Skin of body (tissue), 2 donors: ENCODE data around the gene PDE2A. TPM values are rescaled to one million over a fixed set of nuclear protein-coding genes. Genes with fewer than 3 reads are reported as not detected.
A peak's percentile ranks its signal among the peaks of the same experiment; 100 is the strongest.

Experiments
- DNase-seq: peaks from one replicate; lab custom pipeline; 2025; lab: John Stamatoyannopoulos, UW
- total RNA-seq: library from RNA; depleted of rRNA; stranded (reverse); fragments of >200 nt; gene quantifications from one replicate; pipeline ENCODE4 v1.2.3, GENCODE V29; 2014

Gene PDE2A
- total RNA-seq: 12.3 TPM

DNA sequence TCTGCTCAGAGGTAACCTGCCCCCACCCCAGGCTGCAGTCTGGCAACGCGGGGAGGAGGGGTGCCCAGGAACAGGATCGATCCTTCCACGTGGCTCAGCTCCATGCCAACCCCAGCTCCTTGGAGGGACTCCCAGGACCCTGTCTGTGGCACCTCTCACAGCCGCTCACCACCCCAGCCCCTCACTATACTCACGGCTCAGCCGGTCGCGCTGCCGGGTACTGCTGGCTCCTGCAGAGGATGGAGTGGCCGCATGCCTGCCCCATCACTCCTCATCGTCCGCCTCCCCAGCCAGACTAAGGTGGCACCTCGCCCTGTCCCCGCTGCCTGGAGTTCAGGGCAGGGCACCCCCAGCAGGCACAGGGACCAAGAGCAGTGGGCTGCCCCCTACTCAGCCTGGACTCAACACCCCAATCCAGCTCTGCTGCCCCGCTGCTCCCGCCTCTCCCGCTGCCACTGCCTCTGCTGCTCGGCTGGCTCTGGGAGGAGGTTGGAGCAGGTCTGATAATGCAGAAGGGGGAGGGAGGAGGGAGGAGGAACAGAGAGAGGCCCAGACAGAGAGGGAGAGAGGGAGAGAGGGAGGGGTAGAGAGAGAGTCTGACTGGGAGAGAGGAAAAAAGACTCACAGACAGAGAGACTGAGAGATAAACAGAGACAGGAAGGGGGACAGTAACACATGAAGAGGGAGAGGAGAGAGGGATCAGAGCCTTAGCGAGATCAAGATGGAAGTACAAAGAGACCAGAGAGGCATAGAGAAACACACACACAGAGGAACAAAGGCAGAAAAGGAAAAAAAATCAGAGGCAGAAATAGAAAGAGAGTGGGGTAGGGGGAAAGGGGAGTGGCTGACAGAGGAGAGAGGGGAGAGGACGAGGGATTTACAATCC lies at the start of gene PDE2A:
Gene PDE2A (minus strand): TSS at position 480 of the 886 bp plus-strand sequence. CDS start 215 bp downstream, at position 265.
- no peak for DNase-seq

DNA sequence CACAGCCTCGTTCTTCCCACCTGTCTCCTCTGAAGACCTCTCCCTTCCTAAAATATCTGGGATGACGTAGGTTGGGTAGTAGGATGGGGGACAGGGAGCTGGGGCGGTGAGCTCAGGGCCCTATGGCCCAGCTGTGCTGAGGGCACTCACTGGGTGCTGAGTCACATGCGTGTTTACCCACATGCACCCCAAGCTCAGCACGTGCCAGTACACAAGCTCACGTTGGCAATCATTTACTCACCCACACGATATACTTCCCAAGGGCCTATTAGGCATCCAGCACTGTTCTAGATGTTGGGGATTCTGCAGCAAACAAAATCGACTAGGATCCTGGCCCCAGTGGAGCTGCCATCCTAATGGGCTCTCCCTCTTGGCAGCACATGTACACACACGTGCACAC lies 49.3 kb upstream of the PDE2A start:
- DNase-seq: no peak

DNA sequence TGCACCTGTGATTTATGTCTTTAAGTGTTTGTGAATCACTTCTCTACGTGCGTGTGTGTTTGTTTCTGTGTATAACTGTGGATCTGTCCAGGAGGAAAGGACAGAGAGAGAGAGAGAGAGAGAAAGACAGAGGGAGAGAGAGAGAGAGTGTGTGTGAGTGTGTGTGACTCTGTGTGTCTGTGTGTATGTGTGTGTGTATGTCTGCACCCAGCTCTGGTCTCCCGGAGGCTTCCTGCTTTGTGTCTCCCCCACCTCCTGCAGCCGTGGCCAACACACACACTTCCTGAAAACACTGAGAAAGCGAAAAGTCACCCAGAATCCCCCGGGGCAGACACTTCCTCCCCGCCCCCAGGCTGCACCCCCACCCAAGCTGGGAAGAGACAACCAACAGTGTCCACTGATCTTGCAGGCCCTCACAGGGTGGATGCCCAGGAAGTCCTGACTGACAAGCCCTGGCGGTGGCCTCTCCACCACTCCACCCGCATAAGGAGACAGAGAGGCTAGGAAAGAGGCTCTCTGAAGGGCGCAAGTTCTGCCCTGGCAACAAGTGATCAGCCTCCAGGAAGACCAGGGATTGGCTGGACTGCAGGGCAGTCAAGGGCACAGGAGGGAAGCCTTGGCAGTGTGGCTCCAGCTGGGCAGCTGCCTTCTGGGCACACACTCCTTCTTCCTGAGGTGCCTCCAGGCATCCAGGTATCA lies 48.0 kb upstream of the PDE2A start:
- DNase-seq: peak; percentile 90

DNA sequence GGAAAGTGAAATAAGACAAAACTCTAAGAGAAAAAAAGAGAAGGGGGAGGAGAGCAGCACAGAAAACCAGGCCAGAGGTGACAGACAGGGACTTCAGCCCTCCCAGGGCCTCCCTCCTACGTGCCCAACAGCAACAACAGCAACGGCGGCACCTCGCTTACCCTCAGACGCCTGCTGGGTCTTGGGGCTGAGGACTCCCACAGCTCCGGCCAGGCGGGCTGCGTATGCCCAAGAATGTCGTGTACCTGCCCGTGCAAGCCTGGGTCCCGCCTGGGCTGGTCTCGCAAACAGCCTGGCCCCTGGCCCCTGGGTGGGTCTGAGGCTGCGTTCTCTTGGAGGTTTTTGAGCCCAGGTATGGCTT lies 47.4 kb upstream of the PDE2A start:
- no peak for DNase-seq

DNA sequence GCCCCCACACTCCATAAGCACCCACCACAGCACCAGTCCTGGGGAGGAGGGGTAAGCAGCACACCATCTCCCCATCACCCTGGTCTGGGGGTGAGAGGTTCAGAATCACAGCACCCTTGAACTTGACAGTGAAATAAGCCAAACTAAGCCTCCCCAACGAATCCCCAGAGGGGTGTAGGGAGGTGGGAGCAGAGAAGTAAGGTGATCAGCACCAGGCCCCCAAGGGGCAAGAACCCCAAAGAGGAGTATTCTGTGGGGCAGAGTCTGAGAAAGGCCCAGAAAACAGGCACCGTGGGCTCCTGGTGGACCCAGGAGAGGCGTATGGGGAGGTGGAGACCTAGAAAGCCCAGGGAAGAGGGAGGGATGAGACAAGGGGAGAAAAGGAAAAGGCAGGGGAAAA lies 47.1 kb upstream of the PDE2A start:
- DNase-seq: no peak

DNA sequence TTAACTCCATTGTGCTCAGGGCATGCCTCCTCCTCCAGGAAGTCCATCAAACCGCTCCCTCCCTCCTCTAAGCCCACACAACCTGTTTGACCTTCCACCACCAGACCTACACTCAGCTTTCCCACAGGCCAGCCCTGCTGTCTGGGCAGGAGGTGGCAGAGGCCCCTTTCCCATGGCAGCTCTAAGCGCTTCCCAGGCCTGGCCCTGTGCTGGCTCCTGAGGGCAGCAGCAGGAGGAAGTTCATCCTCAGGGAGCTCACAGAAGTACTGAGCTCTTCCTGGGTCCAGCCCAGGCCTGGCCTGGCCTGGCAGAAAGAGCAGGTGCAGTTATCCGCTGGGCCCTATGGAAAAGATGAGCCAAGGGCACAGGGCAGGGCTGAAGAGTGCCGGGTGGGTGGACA lies 46.6 kb upstream of the PDE2A start:
- DNase-seq: no peak

DNA sequence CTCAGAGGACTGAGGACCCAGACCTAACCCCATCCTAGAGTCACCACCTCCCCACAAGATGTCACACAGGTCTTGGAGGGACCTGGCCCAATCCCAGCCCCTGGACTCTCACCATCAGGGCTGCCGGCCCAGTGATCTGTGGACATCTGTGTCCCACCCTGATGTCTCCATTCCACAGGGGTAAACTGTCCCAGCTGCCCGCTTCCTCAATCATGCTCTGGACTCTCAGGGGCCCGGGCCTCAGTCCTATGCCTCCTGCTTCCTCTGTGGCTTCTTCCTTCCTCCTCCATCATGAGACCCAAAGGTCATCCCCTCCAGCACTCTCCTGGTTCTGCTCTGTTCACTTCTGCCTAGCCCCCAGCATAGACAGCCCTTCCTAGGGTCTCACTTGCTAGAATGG lies 45.8 kb upstream of the PDE2A start:
- no peak for DNase-seq

DNA sequence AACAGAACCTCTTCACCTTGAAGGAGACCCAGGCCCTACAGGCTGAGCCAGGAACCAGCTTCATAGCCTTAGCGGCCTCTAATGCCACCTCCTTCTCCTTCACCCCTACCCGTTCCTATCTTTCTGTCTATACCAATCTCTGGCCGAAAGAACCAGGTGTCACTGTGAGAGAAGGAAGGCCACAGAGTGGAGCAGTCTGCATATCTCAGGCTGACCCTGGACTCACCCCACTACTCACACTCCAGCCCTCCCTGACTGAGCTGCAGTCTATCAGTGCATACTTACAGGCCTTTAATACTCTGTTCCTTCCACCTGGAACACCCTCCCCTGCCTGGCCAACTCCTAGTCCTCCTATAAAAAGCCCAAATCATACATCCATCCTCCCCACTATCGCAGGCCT lies 45.3 kb upstream of the PDE2A start:
- no peak for DNase-seq

DNA sequence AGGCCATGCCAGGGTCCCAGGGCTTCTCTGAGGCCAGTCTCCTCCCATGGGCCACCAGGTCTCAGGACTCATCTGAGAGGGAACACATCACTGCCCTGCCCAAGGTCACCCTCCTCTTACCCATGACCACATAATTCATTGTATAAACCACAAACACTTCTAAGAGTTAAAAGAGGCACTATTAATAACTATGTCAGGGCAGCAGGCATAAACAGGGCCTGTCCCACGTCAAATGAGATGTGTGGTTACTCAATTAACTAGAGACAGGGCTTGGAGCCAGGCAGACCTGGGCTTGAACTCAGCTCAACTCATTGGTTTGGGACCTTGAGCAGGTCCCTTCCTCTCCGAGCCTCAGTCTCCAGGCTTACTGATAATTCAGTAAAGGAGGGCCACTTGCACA lies 44.9 kb upstream of the PDE2A start:
- DNase-seq: no peak

DNA sequence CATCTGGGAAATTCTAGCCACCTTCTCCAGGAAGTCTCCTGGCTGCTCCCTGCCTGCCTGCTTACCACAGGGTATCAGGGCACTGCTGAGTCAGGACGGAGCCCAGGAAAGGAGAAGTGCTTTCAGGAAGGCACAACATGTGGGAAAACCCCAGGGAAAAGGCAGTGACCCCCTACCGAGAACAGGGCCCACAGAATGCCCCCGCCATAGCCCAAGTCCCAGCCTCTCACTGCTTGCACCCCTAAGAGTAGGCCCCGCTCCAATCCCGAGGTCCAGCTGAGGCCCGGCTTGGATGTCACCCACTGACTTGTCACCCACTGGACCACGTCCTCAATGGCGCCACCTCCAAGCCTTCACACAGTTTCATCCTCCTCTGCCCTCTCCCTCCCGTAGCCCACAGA lies 43.9 kb upstream of the PDE2A start:
- no peak for DNase-seq

DNA sequence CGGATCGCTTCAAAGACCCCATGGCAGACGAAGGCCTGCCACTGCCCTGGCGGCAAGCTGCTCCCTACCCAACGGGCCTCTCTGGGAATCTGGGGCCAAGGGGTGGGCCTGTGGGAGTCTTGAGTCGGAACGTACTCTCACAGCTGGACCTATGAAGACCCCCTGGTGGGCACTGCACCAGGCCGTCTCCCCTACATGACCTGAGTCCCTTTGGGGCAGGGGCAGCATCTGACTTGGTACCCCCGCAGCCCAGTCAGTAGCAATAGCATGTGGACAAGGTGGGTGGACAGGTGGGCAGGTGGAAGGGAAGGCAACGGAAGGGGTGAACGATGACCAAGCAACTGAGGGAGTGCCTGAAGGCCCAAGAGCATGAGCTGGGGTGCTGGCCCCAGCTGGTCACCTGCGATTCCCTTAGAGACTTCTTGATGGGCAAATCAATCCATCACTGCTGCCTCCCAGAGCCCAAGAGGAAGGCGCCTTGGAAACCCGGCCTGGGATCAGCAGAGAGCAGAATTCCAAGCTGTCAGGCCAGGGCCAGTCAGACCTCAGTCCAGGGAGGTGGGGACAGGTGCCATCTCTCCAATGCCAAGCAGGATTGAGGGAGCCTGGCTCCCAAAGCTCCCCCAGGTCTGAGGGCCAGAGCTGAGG lies 42.7 kb upstream of the PDE2A start:
- DNase-seq: no peak

DNA sequence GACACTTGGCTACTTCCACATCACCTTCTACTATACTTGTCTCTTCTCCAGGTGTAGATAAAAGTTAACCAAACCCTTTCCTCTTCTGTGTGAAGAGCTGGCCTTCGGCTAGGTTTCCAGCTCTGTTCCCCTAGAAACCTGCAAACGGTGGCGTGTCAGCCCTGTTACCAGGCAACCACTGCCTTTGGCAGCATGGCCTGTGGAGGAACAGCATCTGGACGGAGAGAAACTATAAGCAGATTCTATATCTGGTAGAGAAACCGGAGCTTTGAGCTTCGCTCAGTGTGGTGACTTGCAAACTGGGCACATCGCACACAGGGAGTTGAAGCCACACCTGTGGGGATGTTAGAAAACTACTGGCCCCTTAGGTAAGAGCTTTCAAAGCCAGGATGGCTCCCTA lies 42.1 kb upstream of the PDE2A start:
- no peak for DNase-seq

DNA sequence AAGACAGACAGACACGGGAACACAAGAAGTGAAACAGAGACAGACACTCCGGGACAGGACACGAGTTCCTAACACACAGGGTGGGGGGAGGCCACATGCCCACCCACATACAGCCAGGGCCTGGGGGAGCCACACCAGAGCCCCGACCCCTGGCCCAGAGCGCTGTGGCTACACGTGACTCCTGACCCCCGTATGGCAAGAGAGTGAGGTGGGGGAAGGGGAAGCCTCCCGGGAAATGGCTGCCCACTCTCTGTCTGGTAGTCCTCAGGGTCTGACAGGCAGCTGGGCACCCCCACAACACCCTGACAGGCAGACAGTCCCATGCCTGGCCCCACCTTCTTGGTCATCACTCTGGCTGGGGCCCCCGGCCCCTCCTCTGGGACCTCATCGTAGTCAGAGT lies 38.6 kb upstream of the PDE2A start:
- DNase-seq: no peak

DNA sequence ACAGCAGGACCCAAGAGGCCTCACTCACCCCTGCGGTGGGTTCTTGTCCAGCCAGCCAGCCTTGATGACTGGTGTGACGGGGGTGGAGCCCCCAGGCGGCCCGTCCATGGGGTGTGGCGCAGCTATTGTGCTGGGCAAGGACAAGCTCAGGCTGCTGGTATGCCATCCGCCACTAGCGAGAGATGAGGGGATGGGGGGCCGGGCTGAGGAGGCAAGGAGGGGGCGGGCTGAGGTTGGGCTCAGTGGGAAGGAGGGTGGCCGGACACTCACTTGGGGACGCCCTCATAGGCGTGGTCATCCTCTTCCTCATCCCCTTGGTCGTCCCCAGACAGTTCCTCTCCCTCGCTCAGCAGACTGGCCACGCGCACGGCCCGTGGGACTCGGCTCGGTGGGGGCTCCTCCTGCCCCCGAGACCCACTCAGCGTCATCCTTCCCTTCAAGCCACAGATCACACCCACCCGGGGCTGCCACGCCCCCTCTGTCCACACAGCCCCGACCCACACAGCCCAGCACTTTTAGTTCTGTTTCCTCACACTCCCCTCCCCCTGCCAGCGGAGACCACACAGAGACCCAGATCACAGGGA lies 38.0 kb upstream of the PDE2A start:
- no peak for DNase-seq

DNA sequence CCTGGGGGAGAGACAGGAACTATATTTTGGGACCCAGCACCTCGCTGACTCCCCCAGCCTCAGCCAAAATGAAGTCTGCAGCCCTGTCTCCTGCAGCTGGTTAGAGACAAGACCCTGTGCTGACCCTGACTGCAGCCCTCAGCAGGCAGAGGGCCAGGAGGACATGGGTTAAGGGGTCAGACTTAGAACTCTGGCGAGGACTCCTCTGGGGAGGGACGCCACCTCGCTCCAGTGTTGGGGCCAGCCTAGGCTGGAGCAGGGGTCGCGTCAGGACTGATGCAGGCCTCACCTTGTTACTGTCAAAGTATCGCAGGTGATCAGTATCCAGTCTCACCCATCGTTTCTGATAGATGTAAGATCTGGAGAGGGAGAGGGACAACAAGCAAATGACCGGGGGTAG lies 36.9 kb upstream of the PDE2A start:
- DNase-seq: no peak

DNA sequence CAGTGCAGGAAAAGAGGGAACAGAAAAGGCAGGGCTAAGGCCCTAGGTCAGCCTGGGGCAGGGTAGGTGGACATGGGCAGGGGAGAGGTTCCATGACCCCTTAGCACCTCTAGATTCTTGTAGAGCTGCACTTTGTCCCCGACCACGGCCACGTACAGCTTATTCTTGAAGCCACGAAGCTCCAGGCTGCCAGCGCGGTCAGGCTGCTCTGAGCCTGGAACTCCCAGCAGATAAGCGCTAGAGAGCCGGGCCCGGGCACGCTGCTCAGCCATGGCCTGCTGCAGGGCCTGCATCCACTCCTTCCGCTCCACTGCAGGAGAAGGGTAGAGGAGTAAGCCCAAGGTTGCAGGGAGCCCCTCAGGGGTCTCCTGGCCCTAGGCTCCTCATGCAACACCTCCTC lies 36.1 kb upstream of the PDE2A start:
- DNase-seq: no peak

DNA sequence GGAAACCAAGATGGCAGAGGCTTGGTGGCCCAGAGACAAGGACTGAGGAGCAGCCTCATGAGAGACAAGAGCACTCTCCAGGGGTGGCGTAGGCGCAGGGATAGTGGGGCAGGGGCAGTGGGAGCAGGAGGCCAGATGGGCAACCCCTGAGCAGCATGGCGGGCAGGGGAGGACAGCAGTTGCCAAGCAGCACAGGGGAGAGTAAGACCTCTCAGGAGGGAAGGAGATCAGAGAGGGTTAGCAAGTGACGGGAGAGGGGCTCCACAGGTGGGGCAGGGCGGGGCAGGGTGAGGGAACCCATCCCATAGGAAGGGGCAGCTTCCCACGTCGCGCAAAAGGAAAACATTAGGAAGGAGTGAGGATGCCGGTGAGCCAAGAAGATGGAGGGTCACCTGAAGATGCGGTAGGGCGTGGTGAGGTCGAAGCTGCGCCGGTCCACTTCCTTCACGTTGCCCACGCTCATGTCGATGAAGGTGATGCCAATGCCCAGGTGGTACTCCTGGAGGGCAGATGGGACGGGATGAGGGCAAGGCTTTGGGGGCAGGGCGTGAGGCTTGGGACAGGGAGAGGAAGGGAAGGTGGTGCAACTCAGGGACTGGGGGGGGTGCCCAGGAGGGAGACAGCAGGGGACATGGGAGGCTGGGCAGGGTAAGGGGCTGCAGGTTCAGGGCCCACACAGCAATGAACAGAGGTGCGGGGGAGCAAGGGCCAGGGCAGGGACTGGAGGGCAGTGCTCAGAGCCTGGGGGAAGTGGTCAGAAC lies 35.4 kb upstream of the PDE2A start:
- DNase-seq: no peak

DNA sequence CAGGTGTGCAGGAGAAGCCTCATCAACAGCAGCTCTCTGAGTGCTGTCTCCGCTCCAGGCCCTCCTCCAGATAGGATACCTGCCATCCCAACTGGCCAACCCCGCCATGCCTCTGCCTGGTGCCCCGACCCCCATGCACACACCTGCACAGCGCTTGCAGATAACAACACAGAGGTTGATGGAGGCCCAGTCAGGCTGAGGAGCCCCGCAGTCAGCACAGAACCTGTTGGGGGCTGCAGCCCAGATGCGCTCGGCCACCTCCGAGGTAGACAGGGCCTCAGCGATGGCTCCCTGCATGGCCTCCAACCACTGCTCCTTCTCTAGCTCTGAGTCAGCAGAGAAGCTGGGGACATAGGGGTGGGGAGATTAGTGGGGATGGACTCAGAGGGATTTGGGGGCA lies 32.8 kb upstream of the PDE2A start:
- no peak for DNase-seq

DNA sequence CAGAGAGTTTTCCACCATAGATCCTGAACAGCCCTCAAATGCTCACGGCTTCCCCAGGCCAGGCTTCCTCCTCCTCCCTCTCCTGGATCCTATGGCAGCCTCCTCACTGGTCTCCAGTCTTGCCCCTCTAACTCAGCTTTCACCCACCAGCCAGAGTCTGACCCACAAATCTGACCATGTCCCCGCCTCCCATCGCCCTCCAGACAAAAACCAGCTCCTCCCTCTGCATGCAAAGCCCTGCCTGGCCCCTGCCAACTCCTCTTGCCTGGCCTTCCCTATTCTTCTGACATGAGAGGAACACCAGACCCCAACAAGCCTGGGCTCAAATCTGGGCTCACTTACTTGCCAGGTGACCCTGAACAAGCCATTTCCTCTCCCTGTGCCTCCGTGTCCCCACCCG lies 32.4 kb upstream of the PDE2A start:
- DNase-seq: no peak

DNA sequence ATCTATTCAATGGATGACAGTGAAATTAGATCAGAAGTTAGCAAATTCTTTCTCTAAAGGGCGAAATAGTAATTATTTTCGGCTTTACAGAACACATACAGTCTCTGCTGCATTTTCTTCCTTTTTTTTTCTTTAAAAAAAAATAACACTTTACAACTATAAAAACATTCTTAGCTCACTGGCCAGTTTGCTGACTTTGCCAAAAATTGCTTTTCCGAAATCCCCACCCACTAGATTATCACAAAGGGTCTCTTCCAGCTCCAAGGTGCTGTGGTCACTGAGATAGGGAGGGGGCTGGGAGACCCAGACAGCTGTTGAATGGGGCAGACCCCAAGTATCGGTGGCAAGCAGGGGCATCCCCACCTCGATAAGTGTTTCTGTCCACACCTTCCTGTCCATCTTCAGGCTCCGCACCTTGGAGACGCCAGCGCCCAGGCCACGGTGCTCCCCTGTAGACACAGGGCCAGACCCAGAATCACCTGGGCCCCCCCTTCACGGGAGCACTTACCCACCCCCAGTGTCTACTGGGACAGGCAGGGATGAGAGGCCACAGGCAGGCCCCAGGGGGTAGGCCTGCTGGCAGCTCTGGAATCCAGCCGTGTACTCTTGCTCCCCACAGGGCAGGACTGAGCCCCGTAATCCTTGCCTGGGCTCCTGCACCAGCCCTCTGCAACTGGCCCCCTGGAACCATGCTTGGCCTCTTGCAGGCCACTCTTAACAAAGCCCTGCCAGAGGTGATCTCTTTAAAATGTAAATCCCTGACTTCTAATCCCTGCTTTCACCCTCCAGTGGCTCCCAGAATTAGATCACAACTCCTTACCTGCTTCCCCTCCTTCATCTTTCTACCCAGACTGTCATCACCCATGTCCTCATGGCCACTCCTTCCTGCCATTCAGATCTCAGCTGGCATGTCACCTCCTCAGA lies 31.5 kb upstream of the PDE2A start:
- DNase-seq: no peak
